Endodermal cell (in vitro differentiated cells): ENCODE results near the gene ADGRF1. TPM values are rescaled to one million over a fixed set of nuclear protein-coding genes. Genes with fewer than 3 reads are reported as not detected.
A peak's percentile ranks its signal among the peaks of the same experiment; 100 is the strongest.

Experiments
- DNase-seq: peaks from one replicate; pipeline ENCODE4 v3.0.0-alpha.2; 2017
- H3K27ac ChIP-seq: 2 replicates; pipeline ENCODE4 v1.5.1; 2013; ENCODE audit warnings: mild to moderate bottlenecking, low read depth, low read length, moderate library complexity
- H3K27me3 ChIP-seq: 2 replicates; pipeline ENCODE4 v1.6.1; 2013; ENCODE audit warnings: mild to moderate bottlenecking, low read length, moderate library complexity; ENCODE audit not compliant: insufficient read depth, control insufficient read depth, poor library complexity, severe bottlenecking
- H3K36me3 ChIP-seq: 2 replicates; pipeline ENCODE4 v1.7.0; 2013; ENCODE audit warnings: mild to moderate bottlenecking, low read length, moderate library complexity; ENCODE audit not compliant: control insufficient read depth, insufficient read depth
- H3K4me1 ChIP-seq: one replicate; pipeline ENCODE4 v1.7.0; 2013; ENCODE audit warnings: low read length; ENCODE audit not compliant: control insufficient read depth, insufficient read depth
- H3K4me3 ChIP-seq: 2 replicates; pipeline ENCODE4 v1.5.1; 2013; ENCODE audit warnings: mild to moderate bottlenecking, low read length, moderate library complexity
- H3K9ac ChIP-seq: 2 replicates; pipeline ENCODE4 v1.6.1; 2013; ENCODE audit warnings: mild to moderate bottlenecking, low read length, moderate library complexity; ENCODE audit not compliant: poor library complexity, severe bottlenecking; ENCODE audit errors: extremely low read depth
- H3K9me3 ChIP-seq: 2 replicates; pipeline ENCODE4 v1.6.1; 2013; ENCODE audit warnings: mild to moderate bottlenecking, low read length, moderate library complexity; ENCODE audit not compliant: control insufficient read depth
- H3K27ac Mint-ChIP-seq: 2 replicates; pipeline ENCODE4 v1.8.0; 2020; ENCODE audit warnings: mixed read lengths
- H3K27me3 Mint-ChIP-seq: 2 replicates; pipeline ENCODE4 v1.8.0; 2021; ENCODE audit warnings: mild to moderate bottlenecking, mixed read lengths; ENCODE audit not compliant: insufficient read depth
- H3K36me3 Mint-ChIP-seq: 2 replicates; pipeline ENCODE4 v1.8.0; 2020; ENCODE audit warnings: low read depth, mixed read lengths
- H3K4me1 Mint-ChIP-seq: 2 replicates; pipeline ENCODE4 v1.8.0; 2020; ENCODE audit warnings: mixed read lengths
- H3K4me3 Mint-ChIP-seq: 2 replicates; pipeline ENCODE4 v1.8.0; 2020; ENCODE audit warnings: mild to moderate bottlenecking, moderate library complexity, mixed read lengths
- H3K9me3 Mint-ChIP-seq: 2 replicates; pipeline ENCODE4 v1.8.0; 2020; ENCODE audit warnings: mild to moderate bottlenecking, mixed read lengths
- CTCF ChIP-seq: fragments of 200-600 bp; sonication (generic); conservative IDR thresholded peaks from 2 replicates; pipeline ENCODE4 v1.5.0; 2021; ENCODE audit warnings: antibody characterized with exemption, mild to moderate bottlenecking
- WGBS, 2 experiments: methylation state at CpG; one replicate each; pipeline versions ENCODE4 v1.1.5 to v1.1.7; 2013; ENCODE audit warnings: missing lambda C conversion rate in 2 of 2, mixed read lengths in 1 of 2; ENCODE audit not compliant: insufficient coverage in 1 of 2, insufficient read length in 1 of 2; 5-methylcytosine and 5-hydroxymethylcytosine counted together
- total RNA-seq, 2 donors: library from RNA; stranded (reverse); fragmentation: NEBNext Ultra II Directional in 1 of 2; extraction: Animal tissue kit (Norgen Biotek cat#: 25700) in 1 of 2; gene quantifications; 2 replicates in 1 of 2; 3 replicates in 1 of 2; pipeline ENCODE4 v1.2.1, GENCODE V29; 2021

Gene ADGRF1
- total RNA-seq, 2 donors from 2014 or later, result not detected

- DNase-seq, result no peak
- Mint-ChIP-seq H3K27me3 (no peaks in the 10 kb centered on the region), H3K36me3 (no peaks in the 10 kb centered on the region), H3K4me1 (no peaks in the 10 kb centered on the region), H3K9me3 (no peaks in the 10 kb centered on the region), H3K27ac (no peak overlapping the region), H3K4me3 (no peak overlapping the region)
- Histone ChIP-seq H3K27me3 (no peaks in the 10 kb centered on the region), H3K4me1 (no peaks in the 10 kb centered on the region), H3K9me3 (no peaks in the 10 kb centered on the region), H3K9ac (no peak overlapping the region), H3K4me3 (no peak overlapping the region), H3K36me3 (no peaks in the 10 kb centered on the region), H3K27ac (no peak overlapping the region)
- 92 to 95% methylated on average over 3 of the region's 3 CpGs for WGBS, 2 experiments
- no peak for TF ChIP-seq CTCF
Observed at GRCh38 chr6:47022191-47022590, 19.9 kb downstream of the ADGRF1 start.

GRCh38 chr6:47019941-47020340 lies 22.2 kb downstream of the ADGRF1 start:
- no peak overlapping the region for H3K9ac ChIP-seq
- H3K27me3 ChIP-seq, result no peaks in the 10 kb centered on the region
- 91 to 100% methylated on average over 2 to 5 of the region's 5 CpGs for WGBS, 2 experiments
- no peaks in the 10 kb centered on the region for H3K27me3 Mint-ChIP-seq
- H3K4me1 ChIP-seq, result peaks cover 6% of the 10 kb centered on the region
- H3K4me3 ChIP-seq, result no peak overlapping the region
- H3K36me3 Mint-ChIP-seq, result no peaks in the 10 kb centered on the region
- H3K9me3 Mint-ChIP-seq, result no peaks in the 10 kb centered on the region
- H3K27ac ChIP-seq, result no peak overlapping the region
- H3K36me3 ChIP-seq, result no peaks in the 10 kb centered on the region
- DNase-seq, result no peak
- no peak for TF ChIP-seq CTCF
- no peak overlapping the region for H3K27ac Mint-ChIP-seq
- no peak overlapping the region for H3K4me3 Mint-ChIP-seq
- H3K9me3 ChIP-seq, result no peaks in the 10 kb centered on the region
- H3K4me1 Mint-ChIP-seq, result peaks cover 8% of the 10 kb centered on the region

- no peak for DNase-seq
- H3K27me3 Mint-ChIP-seq, result no peaks in the 10 kb centered on the region
- no peak overlapping the region for H3K27ac Mint-ChIP-seq
- Histone ChIP-seq H3K9me3 (no peaks in the 10 kb centered on the region), H3K9ac (no peak overlapping the region), H3K27me3 (no peaks in the 10 kb centered on the region), H3K4me3 (no peak overlapping the region), H3K36me3 (no peaks in the 10 kb centered on the region), H3K27ac (peak overlapping the region; percentile 61), H3K4me1 (peaks cover 6% of the 10 kb centered on the region)
- peaks cover 8% of the 10 kb centered on the region for H3K4me1 Mint-ChIP-seq
- no peaks in the 10 kb centered on the region for H3K36me3 Mint-ChIP-seq
- WGBS, 2 experiments, result 77 to 92% methylated on average over 2 of the region's 2 CpGs
- no peak overlapping the region for H3K4me3 Mint-ChIP-seq
- no peak for TF ChIP-seq CTCF
- no peaks in the 10 kb centered on the region for H3K9me3 Mint-ChIP-seq
Observed at GRCh38 chr6:47016909-47017308, 25.2 kb downstream of the ADGRF1 start.
